ENCODE measurements around the gene CRIM1.

The CRIM1 gene

GRCh38 chr2:36484454-36484853 is 128.9 kb downstream of the CRIM1 start:
- no peak for DNase-seq (ENCODE audit: low spot score)

GRCh38 chr2:36485521-36485920 is 129.9 kb downstream of the CRIM1 start:
- DNase-seq (ENCODE audit: low spot score): no peak

- no peak for DNase-seq (ENCODE audit: low spot score)
Measured at GRCh38 chr2:36486521-36487044, 131.0 kb downstream of the CRIM1 start.

- no peak for DNase-seq (ENCODE audit: low spot score)
Measured at GRCh38 chr2:36487947-36488346, 132.4 kb downstream of the CRIM1 start.

GRCh38 chr2:36489281-36489680 is 133.7 kb downstream of the CRIM1 start:
- DNase-seq (ENCODE audit: low spot score): no peak

- DNase-seq (ENCODE audit: low spot score): no peak
Measured at GRCh38 chr2:36490749-36491148, 135.2 kb downstream of the CRIM1 start.

GRCh38 chr2:36492216-36492945 is 136.8 kb downstream of the CRIM1 start:
- DNase-seq (ENCODE audit: low spot score): no peak

- DNase-seq (ENCODE audit: low spot score): no peak
Measured at GRCh38 chr2:36493306-36493705, 137.7 kb downstream of the CRIM1 start.

- no peak for DNase-seq (ENCODE audit: low spot score)
Measured at GRCh38 chr2:36497570-36498163, 142.1 kb downstream of the CRIM1 start.

- no peak for DNase-seq (ENCODE audit: low spot score)
Measured at GRCh38 chr2:36499128-36499820, 143.7 kb downstream of the CRIM1 start.

- DNase-seq (ENCODE audit: low spot score): no peak
Measured at GRCh38 chr2:36500072-36500471, 144.5 kb downstream of the CRIM1 start.

GRCh38 chr2:36502081-36502480 is 146.5 kb downstream of the CRIM1 start:
- DNase-seq (ENCODE audit: low spot score): no peak

GRCh38 chr2:36507408-36507812 is 151.8 kb downstream of the CRIM1 start:
- DNase-seq (ENCODE audit: low spot score): peak; percentile 59

- no peak for DNase-seq (ENCODE audit: low spot score)
Measured at GRCh38 chr2:36509075-36509474, 153.5 kb downstream of the CRIM1 start.

- DNase-seq (ENCODE audit: low spot score): no peak
Measured at GRCh38 chr2:36511858-36512603, 156.5 kb downstream of the CRIM1 start.

- no peak for DNase-seq (ENCODE audit: low spot score)
Measured at GRCh38 chr2:36512705-36513104, 157.1 kb downstream of the CRIM1 start.

GRCh38 chr2:36513661-36514060 is 158.1 kb downstream of the CRIM1 start:
- no peak for DNase-seq (ENCODE audit: low spot score)

GRCh38 chr2:36515538-36515937 is 160.0 kb downstream of the CRIM1 start:
- DNase-seq (ENCODE audit: low spot score): no peak

GRCh38 chr2:36516136-36516870 is 160.7 kb downstream of the CRIM1 start:
- no peak for DNase-seq (ENCODE audit: low spot score)

GRCh38 chr2:36520431-36520830 is 164.9 kb downstream of the CRIM1 start:
- DNase-seq (ENCODE audit: low spot score): no peak

GRCh38 chr2:36523153-36523552 is 167.6 kb downstream of the CRIM1 start:
- no peak for DNase-seq (ENCODE audit: low spot score)

GRCh38 chr2:36525245-36525644 is 169.7 kb downstream of the CRIM1 start:
- DNase-seq (ENCODE audit: low spot score): no peak
